Measurements from ENCODE around the gene NOTUM. TPM values are rescaled to one million over a fixed set of nuclear protein-coding genes. Genes with fewer than 3 reads are reported as not detected.

Gene NOTUM
- total and polyA plus RNA-seq, 10 of the 15 experiments (the other 5 are each of a cell fraction or from before 2014, with no cell fraction given) = 0.04 to 0.13 TPM; not detected in 8

GRCh38 chr17:81935709-81936084 is 25.3 kb downstream of the NOTUM start:
- ChIA-PET RAD21 (ENCODE audit: unreplicated experiment) (no interaction called here), CTCF (interaction anchor here (1.2 to 1.4 kb wide), 2 partner anchors 8 to 66 kb away, joined by 5 read pairs; partner anchors contain the start of gene MAFG), POLR2A (no interaction called here), SMC1A (ENCODE audit: uncharacterized antibody, unreplicated experiment) (interaction anchor here (1.3 kb wide), 1 partner anchor 200 kb away, joined by 3 read pairs; no protein-coding TSS in a partner anchor)
- peaks cover 7% of the 10 kb centered on the region; the same call in 1 of the 2 replicates for H3K4me1 ChIP-seq (ENCODE audit: control insufficient read depth, insufficient read depth, low read length)
- peak overlapping the region; percentile 95 for H3K4me3 ChIP-seq
- H3K79me2 ChIP-seq (ENCODE audit: control insufficient read depth, insufficient read depth, low read length) = peaks cover 10% of the 10 kb centered on the region
- in situ Hi-C loops (cut with MboI) = no loop called here
- H3K27ac ChIP-seq (ENCODE audit: control insufficient read depth, insufficient read depth) = no peak overlapping the region
- H3K9ac ChIP-seq (ENCODE audit: control insufficient read depth, insufficient read depth, low read length) = no peak overlapping the region; the same call in 1 of the 2 replicates
- intact Hi-C loops (cut with micrococcal nuclease; ENCODE audit: unreplicated experiment) = no loop called here
- ATAC-seq = no peak
- no peak overlapping the region for H2AFZ ChIP-seq (ENCODE audit: control insufficient read depth, low read depth, low read length)
- H3K36me3 ChIP-seq (ENCODE audit: control insufficient read depth in 2 of 2, insufficient read depth in 2 of 2, low read length in 1 of 2) = peaks cover 0 to 2% of the 10 kb centered on the region in 2 experiments; a peak in 1 of 4 replicates
- no TSS peak for BruUV-seq (replicated peaks)
- no peaks in the 10 kb centered on the region for H3K27me3 ChIP-seq (replicated peaks in 1 of 2; ENCODE audit: control insufficient read depth in 2 of 2, insufficient read depth in 2 of 2, low read length in 1 of 2)
- no peaks in the 10 kb centered on the region for H4K20me1 ChIP-seq (ENCODE audit: control insufficient read depth, insufficient read depth)
- no peak for DNase-seq (ENCODE audit: low read depth, low spot score)
- H3K4me2 ChIP-seq (ENCODE audit: control insufficient read depth, insufficient read depth) = peak overlapping the region; percentile 61; the same call in 1 of the 2 replicates
- FAIRE-seq = no peak
- 67% methylated on average over 6 of the region's 6 CpGs for WGBS (ENCODE audit: insufficient coverage, insufficient replicate concordance, low lambda C conversion rate, missing lambda C conversion rate)
- H3K9me3 ChIP-seq (replicated peaks; ENCODE audit: control insufficient read depth, insufficient read depth, low read length) = no peaks in the 10 kb centered on the region
- TF ChIP-seq EGR1 (IDR thresholded peaks at IDR 0.05; ENCODE audit: borderline replicate concordance in 1 of 2, low read depth in 2 of 2, low read length in 2 of 2) (no peak), SPI1 (IDR thresholded peaks at IDR 0.05; ENCODE audit: borderline replicate concordance, insufficient read depth, low read depth, low read length) (no peak), HCFC1 (IDR thresholded peaks at IDR 0.05; ENCODE audit: low read length) (no peak), EED (IDR thresholded peaks at IDR 0.05; ENCODE audit: low read depth) (no peak), STAT3 (IDR thresholded peaks at IDR 0.05; ENCODE audit: low read depth, low read length) (no peak), BCLAF1 (IDR thresholded peaks at IDR 0.05) (no peak), E2F4 (IDR thresholded peaks at IDR 0.05; ENCODE audit: low read depth, low read length) (no peak), RFX5 (IDR thresholded peaks at IDR 0.05; ENCODE audit: low read depth, low read length) (no peak), POLR2AphosphoS5 (IDR thresholded peaks at IDR 0.05; ENCODE audit: low read length) (no peak), FOXK2 (IDR thresholded peaks at IDR 0.05) (no peak), WRNIP1 (IDR thresholded peaks at IDR 0.05; ENCODE audit: borderline replicate concordance, low read depth, low read length) (no peak), SKIL (IDR thresholded peaks at IDR 0.05; ENCODE audit: low read depth, poor library complexity, severe bottlenecking) (no peak), SP1 (IDR thresholded peaks at IDR 0.05; ENCODE audit: low read depth, low read length) (no peak), MAX (IDR thresholded peaks at IDR 0.05; ENCODE audit: low read depth, low read length) (no peak), ZBED1 (IDR thresholded peaks at IDR 0.05; ENCODE audit: borderline replicate concordance) (no peak), SIN3A (IDR thresholded peaks at IDR 0.05; ENCODE audit: low read depth, low read length) (no peak), RELA (IDR thresholded peaks at IDR 0.05; ENCODE audit: borderline replicate concordance, partially characterized antibody) (no peak)
